Measurements from ENCODE around the gene COX8C. TPM values are rescaled to one million over a fixed set of nuclear protein-coding genes. Genes with fewer than 3 reads are reported as not detected.

COX8C gene
- total and polyA plus RNA-seq, 2 experiments from 2014 or later, result 0.73 TPM; not detected in 1

GRCh38 chr14:93347850-93348249 is 868 bp downstream of the COX8C start (continued):
- TF ChIP-seq ZNF462 (CRISPR knock-in tag; IDR thresholded peaks at IDR 0.05) (no peak), ZNF114 (CRISPR knock-in tag; IDR thresholded peaks at IDR 0.05) (no peak)

DNA sequence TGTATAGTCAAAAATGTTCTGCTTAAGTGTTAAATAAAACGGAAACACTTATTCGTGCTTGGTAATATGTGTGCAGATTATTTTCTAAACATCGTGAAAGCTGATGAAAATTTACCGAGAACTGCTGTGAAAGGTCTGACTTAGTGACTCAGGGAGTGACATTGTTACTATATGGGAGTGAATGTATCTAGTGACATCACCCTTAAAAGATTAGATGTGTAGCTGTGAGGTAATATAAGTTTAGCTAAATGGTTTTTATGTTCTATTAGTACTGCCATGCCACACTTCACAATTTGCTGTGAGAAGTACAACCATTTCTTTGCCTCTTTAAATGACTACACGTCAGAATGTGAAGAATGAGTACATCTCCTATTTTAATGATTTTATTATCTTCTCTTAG is 1.3 kb downstream of the COX8C start:
- Histone ChIP-seq H3K27ac (ENCODE audit: low read depth) (no peak overlapping the region), H4K20me1 (replicated peaks; ENCODE audit: insufficient read depth) (no peaks in the 10 kb centered on the region), H3K27me3 (ENCODE audit: insufficient read depth) (no peaks in the 10 kb centered on the region), H3K4me1 (ENCODE audit: insufficient read depth) (peaks cover 27% of the 10 kb centered on the region), H3K79me2 (replicated peaks; ENCODE audit: insufficient read depth) (no peaks in the 10 kb centered on the region), H3K9me2 (ENCODE audit: insufficient read depth) (peaks cover 9% of the 10 kb centered on the region), H3K36me3 (ENCODE audit: insufficient read depth) (no peaks in the 10 kb centered on the region), H3K4me2 (no peak overlapping the region), H2AFZ (no peak overlapping the region), H3K4me3 (no peak overlapping the region), H3F3A (replicated peaks; ENCODE audit: low read depth) (0 out of 2 replicates have a peak, but pooled peaks cover 4% of the 10 kb centered on the region)
- Mint-ChIP-seq H3K4me1 (peaks cover 28% of the 10 kb centered on the region), H3K27me3 (ENCODE audit: insufficient read depth, low read depth, poor library complexity) (no peaks in the 10 kb centered on the region), H3K36me3 (ENCODE audit: low read depth) (peaks cover 16% of the 10 kb centered on the region), H3K9me3 (peaks cover 25% of the 10 kb centered on the region), H3K27ac (no peak overlapping the region), H3K4me3 (no peak overlapping the region)
- ATAC-seq (no peak), DNase-seq (ENCODE audit: low spot score) (no peak)
- no peak for TF ChIP-seq ZNF462 (CRISPR knock-in tag; IDR thresholded peaks at IDR 0.05)
- no peak for TF ChIP-seq POLR2AphosphoS5 (IDR thresholded peaks at IDR 0.05; ENCODE audit: low read depth)
- TF ChIP-seq JUNB (IDR thresholded peaks at IDR 0.05; ENCODE audit: unreplicated experiment), result no peak
- no peak for TF ChIP-seq CREB1 (CRISPR knock-in tag; IDR thresholded peaks at IDR 0.05; ENCODE audit: low read depth)
- no peak for TF ChIP-seq ZNF114 (CRISPR knock-in tag; IDR thresholded peaks at IDR 0.05)
- TF ChIP-seq EZH2phosphoT487 (IDR thresholded peaks at IDR 0.05; ENCODE audit: unreplicated experiment), result no peak
- TF ChIP-seq STAT1 (IDR thresholded peaks at IDR 0.05; ENCODE audit: unreplicated experiment), result no peak

Data from GM23338 (cell line).